ENCODE results near the gene ZFR. TPM values are rescaled to one million over a fixed set of nuclear protein-coding genes. Genes with fewer than 3 reads are reported as not detected.

The ZFR gene
- total RNA-seq, result 100 to 1,000 TPM in 2 of 3 donors, 10 to 100 TPM in 1; 91.4 to 140 (median 108) TPM

DNA sequence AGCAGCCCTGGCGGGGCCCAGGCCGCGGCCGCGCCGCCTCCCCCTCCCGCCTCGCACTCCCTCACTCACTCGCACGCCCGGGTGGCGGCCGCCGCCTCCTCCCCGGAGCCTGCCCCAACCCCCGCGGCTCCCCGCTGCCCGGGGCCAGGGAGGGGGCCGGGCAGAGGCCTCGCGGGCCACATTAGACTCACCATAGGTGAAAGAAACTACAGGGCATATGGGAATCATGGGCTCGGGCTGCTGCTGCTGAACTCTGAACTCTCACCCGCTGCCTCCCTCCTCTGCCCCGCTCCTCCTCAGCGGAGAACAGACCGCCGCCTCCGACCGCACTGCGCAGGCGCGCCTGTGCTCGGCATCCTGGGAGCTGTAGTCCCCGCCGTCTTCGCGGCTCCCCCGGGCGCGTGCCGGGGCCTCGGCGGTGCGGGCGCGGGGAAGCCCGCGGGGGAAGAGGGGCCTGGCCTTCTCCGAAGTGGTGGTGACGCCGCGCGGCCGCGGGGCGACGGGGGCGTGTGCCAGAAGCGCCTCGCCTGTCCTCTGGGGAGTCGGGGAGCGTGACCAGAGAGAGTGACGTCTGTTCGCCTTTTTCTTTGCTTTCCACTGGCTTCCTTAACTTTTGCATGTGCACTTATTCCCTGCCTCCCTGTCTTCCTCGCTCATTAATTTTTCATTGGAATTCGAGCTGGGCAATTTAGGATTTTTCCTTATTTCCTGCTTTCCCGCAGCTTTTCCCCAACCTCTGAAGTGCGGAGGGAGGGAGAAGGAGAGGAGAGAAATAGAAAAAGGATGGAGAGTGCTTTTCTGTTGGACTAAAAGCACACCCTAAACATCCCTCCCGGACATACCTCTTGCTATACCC is at the start of gene ZFR:
Gene ZFR (minus strand): TSS at position 310 of the 856 bp plus-strand sequence. CDS start 82 bp downstream, at position 228.
- Histone ChIP-seq H3K9me3 (no peaks in the 10 kb centered on the region), H3K4me1 (peaks cover 0 to 16% of the 10 kb centered on the region in 2 donors), H3K4me3 (peak within 1 kb of the TSS; percentile 96 to 97 (median 96)), H3K27ac (peak within 1 kb of the TSS; percentile 97 to 99), H3K36me3 (no peaks in the 10 kb centered on the region), H3K27me3 (no peaks in the 10 kb centered on the region)
- TF ChIP-seq POLR2A (IDR thresholded peaks at IDR 0.05) (peak; percentile 48), POLR2AphosphoS5 (IDR thresholded peaks at IDR 0.05) (peak in 2 of 3 donors; percentile 61 to 90), CTCF (IDR thresholded peaks at IDR 0.05) (no peak)
- peak; percentile 89 to 90 for DNase-seq (ENCODE audit: low spot score in 2 of 2)
- intact Hi-C loops (cut with DNase I; ENCODE audit: low total_unique reads), result no loop called here

DNA sequence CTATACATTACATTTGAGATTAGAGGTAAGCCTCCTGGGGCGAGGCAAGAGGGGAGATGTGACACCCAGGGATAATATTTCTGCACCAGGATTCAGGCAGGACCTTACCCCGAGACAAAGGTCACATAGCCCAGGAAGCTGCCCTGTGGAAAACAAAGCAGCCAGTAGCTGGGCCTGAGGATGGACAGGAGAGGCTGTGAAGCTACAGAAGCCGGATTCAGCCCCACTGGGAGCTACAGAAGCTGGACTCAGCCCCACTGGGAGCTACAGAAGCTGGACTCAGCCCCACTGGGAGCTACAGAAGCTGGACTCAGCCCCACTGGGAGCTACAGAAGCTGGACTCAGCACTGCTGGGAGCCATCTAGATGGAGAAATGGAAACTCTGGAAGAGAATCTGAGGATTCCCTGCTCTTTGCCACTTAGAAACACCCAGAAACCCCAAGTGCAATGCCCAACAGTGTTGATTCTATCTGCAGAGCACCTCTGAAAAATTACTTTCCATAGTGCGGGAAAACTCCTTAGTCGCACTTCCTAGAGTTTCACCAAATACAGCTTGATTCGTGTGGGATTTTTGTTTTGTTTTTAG is 46.5 kb upstream of the ZFR start:
- intact Hi-C loops (cut with DNase I; ENCODE audit: low total_unique reads), result no loop called here
- Histone ChIP-seq H3K4me3 (no peak overlapping the region), H3K27me3 (no peaks in the 10 kb centered on the region), H3K36me3 (no peaks in the 10 kb centered on the region), H3K9me3 (no peaks in the 10 kb centered on the region), H3K4me1 (no peaks in the 10 kb centered on the region), H3K27ac (no peak overlapping the region)
- DNase-seq (ENCODE audit: low spot score in 2 of 2), result no peak
- TF ChIP-seq CTCF (IDR thresholded peaks at IDR 0.05) (no peak), POLR2AphosphoS5 (IDR thresholded peaks at IDR 0.05) (no peak), POLR2A (IDR thresholded peaks at IDR 0.05) (no peak)

- TF ChIP-seq CTCF (IDR thresholded peaks at IDR 0.05) (peak; percentile 59 to 78 (median 72)), POLR2AphosphoS5 (IDR thresholded peaks at IDR 0.05) (peak; percentile 68 to 93 (median 90)), POLR2A (IDR thresholded peaks at IDR 0.05) (no peak)
- Histone ChIP-seq H3K27me3 (no peaks in the 10 kb centered on the region), H3K4me1 (no peaks in the 10 kb centered on the region), H3K4me3 (no peak overlapping the region), H3K9me3 (no peaks in the 10 kb centered on the region), H3K36me3 (no peaks in the 10 kb centered on the region), H3K27ac (peak overlapping the region in 1 of 2 donors; percentile 4)
- peak; percentile 40 to 74 for DNase-seq (ENCODE audit: low spot score in 2 of 2)
- intact Hi-C loops (cut with DNase I; ENCODE audit: low total_unique reads), result loop anchor here (10.0 kb wide), 1 partner anchor 95 kb away; the partner anchor contains the start of gene SUB1
These were observed 45.4 kb upstream of the ZFR start for GRCh38 chr5:32489791-32490562.

- H3K27me3 ChIP-seq, result no peaks in the 10 kb centered on the region
- no peak for DNase-seq (ENCODE audit: low spot score in 2 of 2)
- H3K4me1 ChIP-seq, result no peaks in the 10 kb centered on the region
- no peaks in the 10 kb centered on the region for H3K36me3 ChIP-seq
- no peak for TF ChIP-seq POLR2A (IDR thresholded peaks at IDR 0.05)
- no peak for TF ChIP-seq CTCF (IDR thresholded peaks at IDR 0.05)
- TF ChIP-seq POLR2AphosphoS5 (IDR thresholded peaks at IDR 0.05), result no peak
- no peak overlapping the region for H3K4me3 ChIP-seq
- H3K27ac ChIP-seq, result no peak overlapping the region
- intact Hi-C loops (cut with DNase I; ENCODE audit: low total_unique reads), result loop anchor here (10.0 kb wide), 1 partner anchor 97 kb away; the partner anchor contains the start of gene SUB1
- H3K9me3 ChIP-seq, result no peaks in the 10 kb centered on the region
These were observed 42.9 kb upstream of the ZFR start for GRCh38 chr5:32487424-32487823.
